HEK293 (cell line): ENCODE data around the gene BICD1.

ENCODE experiments used
- CTCF ChIA-PET: fragments of 350-600 bp; formaldehyde crosslinking; extraction: SDS; loops from one replicate; lab custom pipeline; 2021; ENCODE audit warnings: antibody characterized with exemption; lab: Yijun Ruan, JAX
- POLR2A ChIA-PET: fragments of 300-600 bp; formaldehyde crosslinking; extraction: SDS; loops from one replicate; lab custom pipeline; 2020; ENCODE audit warnings: antibody characterized with exemption, inconsistent platforms; lab: Yijun Ruan, JAX
- H3K27ac ChIP-seq: fragments of 200-500 bp; sonication (Bioruptor generic); 2 replicates; pipeline ENCODE4 v1.5.1; 2014; ENCODE audit warnings: low read depth, low read length, control low read depth, inconsistent platforms; ENCODE audit errors: extremely low read depth
- H3K36me3 ChIP-seq, 2 experiments: fragments of 200-500 bp in 1 of 2; sonication (Bioruptor generic) in 1 of 2; 1 replicate in 1 of 2; 2 replicates in 1 of 2; pipeline ENCODE4 v1.5.1; 2014 to 2017; ENCODE audit warnings: inconsistent platforms in 2 of 2, low read length in 2 of 2; ENCODE audit not compliant: control insufficient read depth in 2 of 2, insufficient read depth in 1 of 2
- H3K4me1 ChIP-seq: fragments of 200-500 bp; sonication (Bioruptor generic); 2 replicates; pipeline ENCODE4 v1.5.1; 2014; ENCODE audit warnings: mild to moderate bottlenecking, low read length, inconsistent platforms; ENCODE audit not compliant: control insufficient read depth, insufficient read depth
- H3K4me3 ChIP-seq: 2 replicates; pipeline ENCODE4 v1.5.1; 2011; ENCODE audit warnings: low read depth, mild to moderate bottlenecking, control low read depth, low read length, moderate library complexity
- H3K9me3 ChIP-seq: fragments of 200-500 bp; sonication (Bioruptor generic); 2 replicates; pipeline ENCODE4 v1.5.1; 2014; ENCODE audit warnings: low read depth, low read length, inconsistent platforms; ENCODE audit not compliant: control insufficient read depth, insufficient read depth
- GLIS1 ChIP-seq: fragments of 450-650 bp; formaldehyde crosslinking; IDR thresholded peaks from 2 replicates; pipeline ENCODE4 v1.5.1; 2016; ENCODE audit warnings: missing biosample characterization, missing genetic modification characterization
- MYNN ChIP-seq: fragments of 450-650 bp; formaldehyde crosslinking; IDR thresholded peaks from 2 replicates; pipeline ENCODE4 v1.5.1; 2016; ENCODE audit warnings: missing biosample characterization, missing genetic modification characterization, borderline replicate concordance
- RBAK ChIP-seq: fragments of 450-650 bp; formaldehyde crosslinking; IDR thresholded peaks from 2 replicates; pipeline ENCODE4 v1.5.1; 2016; ENCODE audit warnings: missing biosample characterization, missing genetic modification characterization
- SALL2 ChIP-seq: fragments of 450-650 bp; formaldehyde crosslinking; IDR thresholded peaks from 2 replicates; pipeline ENCODE4 v1.5.0; 2017; ENCODE audit warnings: missing biosample characterization, mild to moderate bottlenecking, missing genetic modification characterization, borderline replicate concordance
- SCRT1 ChIP-seq: fragments of 450-650 bp; formaldehyde crosslinking; IDR thresholded peaks from 2 replicates; pipeline ENCODE4 v1.5.1; 2016; ENCODE audit warnings: missing biosample characterization, missing genetic modification characterization, borderline replicate concordance
- TRIM28 ChIP-seq: IDR thresholded peaks from 2 replicates; pipeline ENCODE4 v1.6.1; 2011; ENCODE audit warnings: low read length, control low read depth, borderline replicate concordance
- ZFP3 ChIP-seq: fragments of 450-650 bp; formaldehyde crosslinking; IDR thresholded peaks from 2 replicates; pipeline ENCODE4 v1.5.1; 2016; ENCODE audit warnings: low read depth, missing biosample characterization, missing genetic modification characterization
- ZFP69B ChIP-seq: fragments of 450-650 bp; formaldehyde crosslinking; IDR thresholded peaks from 2 replicates; pipeline ENCODE4 v1.5.1; 2016; ENCODE audit warnings: missing biosample characterization, missing genetic modification characterization
- ZNF112 ChIP-seq: fragments of 450-650 bp; formaldehyde crosslinking; IDR thresholded peaks from 2 replicates; pipeline ENCODE4 v1.5.0; 2017; ENCODE audit warnings: missing biosample characterization, missing genetic modification characterization
- ZNF114 ChIP-seq: fragments of 450-650 bp; formaldehyde crosslinking; IDR thresholded peaks from 2 replicates; pipeline ENCODE4 v1.5.0; 2017; ENCODE audit warnings: missing biosample characterization, missing genetic modification characterization
- ZNF18 ChIP-seq: fragments of 450-650 bp; formaldehyde crosslinking; IDR thresholded peaks from 2 replicates; pipeline ENCODE4 v1.5.1; 2016; ENCODE audit warnings: missing biosample characterization, missing genetic modification characterization
- ZNF292 ChIP-seq: fragments of 450-650 bp; formaldehyde crosslinking; IDR thresholded peaks from 2 replicates; pipeline ENCODE4 v1.5.1; 2016; ENCODE audit warnings: low read depth, missing biosample characterization, missing genetic modification characterization, borderline replicate concordance
- ZNF658 ChIP-seq: fragments of 450-650 bp; formaldehyde crosslinking; IDR thresholded peaks from 2 replicates; pipeline ENCODE4; 2016; ENCODE audit warnings: missing biosample characterization, missing genetic modification characterization
- ZNF677 ChIP-seq: fragments of 450-650 bp; IDR thresholded peaks from 2 replicates; pipeline ENCODE4 v1.5.0; 2018; ENCODE audit warnings: missing biosample characterization, mild to moderate bottlenecking, missing genetic modification characterization, moderate library complexity
- ZNF768 ChIP-seq: fragments of 450-650 bp; formaldehyde crosslinking; IDR thresholded peaks from 2 replicates; pipeline ENCODE4 v1.5.1; 2018; ENCODE audit warnings: missing biosample characterization, mild to moderate bottlenecking, missing genetic modification characterization
- ZNF777 ChIP-seq: fragments of 450-650 bp; formaldehyde crosslinking; IDR thresholded peaks from 2 replicates; pipeline ENCODE4 v1.5.1; 2017; ENCODE audit warnings: missing biosample characterization, missing genetic modification characterization, borderline replicate concordance
- ZNF830 ChIP-seq: fragments of 450-650 bp; IDR thresholded peaks from 2 replicates; pipeline ENCODE4 v1.5.0; 2018; ENCODE audit warnings: missing biosample characterization, missing genetic modification characterization, low read depth, mild to moderate bottlenecking, moderate library complexity
- ZSCAN30 ChIP-seq: fragments of 450-650 bp; IDR thresholded peaks from 2 replicates; pipeline ENCODE4 v1.5.1; 2018; ENCODE audit warnings: missing biosample characterization, mild to moderate bottlenecking, missing genetic modification characterization, moderate library complexity
- TF ChIP-seq, protein P1 (sequence below): fragments of 450-650 bp; formaldehyde crosslinking; IDR thresholded peaks from 2 replicates; pipeline ENCODE4; 2016; ENCODE audit warnings: missing biosample characterization, missing genetic modification characterization
- TF ChIP-seq, protein P2 (sequence below): fragments of 450-650 bp; formaldehyde crosslinking; IDR thresholded peaks from 2 replicates; pipeline ENCODE4 v1.5.1; 2016; ENCODE audit warnings: missing biosample characterization, missing genetic modification characterization
- TF ChIP-seq, protein P3 (sequence below): fragments of 450-650 bp; formaldehyde crosslinking; IDR thresholded peaks from 2 replicates; pipeline ENCODE4 v1.5.1; 2017; ENCODE audit warnings: missing biosample characterization, missing genetic modification characterization

Gene BICD1

GRCh38 chr12:32423559-32423958, 316.9 kb downstream of the BICD1 start (continued):
- TF ChIP-seq, protein P1, sequence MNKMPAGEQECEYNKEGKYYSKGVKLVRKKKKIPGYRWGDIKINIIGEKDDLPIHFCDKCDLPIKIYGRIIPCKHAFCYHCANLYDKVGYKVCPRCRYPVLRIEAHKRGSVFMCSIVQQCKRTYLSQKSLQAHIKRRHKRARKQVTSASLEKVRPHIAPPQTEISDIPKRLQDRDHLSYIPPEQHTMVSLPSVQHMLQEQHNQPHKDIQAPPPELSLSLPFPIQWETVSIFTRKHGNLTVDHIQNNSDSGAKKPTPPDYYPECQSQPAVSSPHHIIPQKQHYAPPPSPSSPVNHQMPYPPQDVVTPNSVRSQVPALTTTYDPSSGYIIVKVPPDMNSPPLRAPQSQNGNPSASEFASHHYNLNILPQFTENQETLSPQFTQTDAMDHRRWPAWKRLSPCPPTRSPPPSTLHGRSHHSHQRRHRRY (tag by site-specific recombination): no peak
- no peak for TF ChIP-seq ZNF777 (tag by site-specific recombination)
- TF ChIP-seq ZFP69B (tag by site-specific recombination): no peak
- TF ChIP-seq, protein P2, sequence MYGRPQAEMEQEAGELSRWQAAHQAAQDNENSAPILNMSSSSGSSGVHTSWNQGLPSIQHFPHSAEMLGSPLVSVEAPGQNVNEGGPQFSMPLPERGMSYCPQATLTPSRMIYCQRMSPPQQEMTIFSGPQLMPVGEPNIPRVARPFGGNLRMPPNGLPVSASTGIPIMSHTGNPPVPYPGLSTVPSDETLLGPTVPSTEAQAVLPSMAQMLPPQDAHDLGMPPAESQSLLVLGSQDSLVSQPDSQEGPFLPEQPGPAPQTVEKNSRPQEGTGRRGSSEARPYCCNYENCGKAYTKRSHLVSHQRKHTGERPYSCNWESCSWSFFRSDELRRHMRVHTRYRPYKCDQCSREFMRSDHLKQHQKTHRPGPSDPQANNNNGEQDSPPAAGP (tag by site-specific recombination): no peak
- no peak for TF ChIP-seq ZNF768
- no peak for TF ChIP-seq SALL2 (tag by site-specific recombination)
- no peak for TF ChIP-seq ZNF18 (tag by site-specific recombination)
- TF ChIP-seq ZNF112: no peak
- no peak for TF ChIP-seq GLIS1 (tag by site-specific recombination)
- TF ChIP-seq ZNF114 (tag by site-specific recombination): no peak
- TF ChIP-seq, protein P3, sequence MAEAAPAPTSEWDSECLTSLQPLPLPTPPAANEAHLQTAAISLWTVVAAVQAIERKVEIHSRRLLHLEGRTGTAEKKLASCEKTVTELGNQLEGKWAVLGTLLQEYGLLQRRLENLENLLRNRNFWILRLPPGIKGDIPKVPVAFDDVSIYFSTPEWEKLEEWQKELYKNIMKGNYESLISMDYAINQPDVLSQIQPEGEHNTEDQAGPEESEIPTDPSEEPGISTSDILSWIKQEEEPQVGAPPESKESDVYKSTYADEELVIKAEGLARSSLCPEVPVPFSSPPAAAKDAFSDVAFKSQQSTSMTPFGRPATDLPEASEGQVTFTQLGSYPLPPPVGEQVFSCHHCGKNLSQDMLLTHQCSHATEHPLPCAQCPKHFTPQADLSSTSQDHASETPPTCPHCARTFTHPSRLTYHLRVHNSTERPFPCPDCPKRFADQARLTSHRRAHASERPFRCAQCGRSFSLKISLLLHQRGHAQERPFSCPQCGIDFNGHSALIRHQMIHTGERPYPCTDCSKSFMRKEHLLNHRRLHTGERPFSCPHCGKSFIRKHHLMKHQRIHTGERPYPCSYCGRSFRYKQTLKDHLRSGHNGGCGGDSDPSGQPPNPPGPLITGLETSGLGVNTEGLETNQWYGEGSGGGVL (tag by site-specific recombination): no peak

DNA sequence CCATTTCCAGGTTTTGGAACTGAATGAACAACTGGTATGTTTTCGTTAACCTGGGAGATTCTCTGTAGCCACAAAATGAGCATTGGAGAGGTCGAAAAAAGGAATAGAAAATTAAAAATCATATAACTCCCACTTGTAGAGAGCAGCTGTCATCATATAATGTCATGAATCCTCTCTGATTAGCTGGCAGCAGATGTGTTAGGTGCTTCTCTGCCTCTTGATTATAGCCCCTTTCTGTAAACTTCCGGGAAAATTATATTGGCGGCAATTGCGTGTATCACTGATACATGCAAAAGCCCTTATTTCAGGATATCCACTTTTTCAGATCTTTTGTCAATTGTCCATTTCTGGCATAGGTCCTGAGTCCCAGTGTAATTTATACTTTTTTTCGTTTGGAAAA, 324.4 kb downstream of the BICD1 start:
- no peak overlapping the region for H3K4me3 ChIP-seq
- H3K36me3 ChIP-seq: no peaks in the 10 kb centered on the region; a peak in 1 of 3 replicates
- peaks cover 6% of the 10 kb centered on the region; the same call in 1 of the 2 replicates for H3K4me1 ChIP-seq
- CTCF ChIA-PET: interaction anchor here (0.6 to 0.7 kb wide), 2 partner anchors 25 to 110 kb away, joined by 3 to 4 read pairs; no protein-coding TSS in a partner anchor
- POLR2A ChIA-PET: no interaction called here
- no peak overlapping the region for H3K27ac ChIP-seq
- TF ChIP-seq ZNF830 (tag by site-specific recombination): no peak
- TF ChIP-seq SCRT1 (tag by site-specific recombination): no peak
- no peak for TF ChIP-seq ZFP3
- TF ChIP-seq ZNF292 (tag by site-specific recombination): no peak
- TF ChIP-seq ZNF677 (tag by site-specific recombination): no peak
- no peak for TF ChIP-seq ZNF658 (tag by site-specific recombination)
- TF ChIP-seq TRIM28: no peak
- TF ChIP-seq ZSCAN30 (tag by site-specific recombination): no peak
- no peak for TF ChIP-seq MYNN (tag by site-specific recombination)
- TF ChIP-seq RBAK (tag by site-specific recombination): no peak
- TF ChIP-seq, all 188 proteins: peak for 0
- no peaks in the 10 kb centered on the region for H3K9me3 ChIP-seq
